Pulmonary artery endothelial cell (primary cell): ENCODE data around the gene CMYA5. TPM values are rescaled to one million over a fixed set of nuclear protein-coding genes. Genes with fewer than 3 reads are reported as not detected.
"Not testable (repeated sequence)": the region's sequence is repeated elsewhere in the genome, so short reads cannot be mapped to it uniquely, and the experiment has no call there.

ENCODE experiments used
- DNase-seq: peaks from one replicate; pipeline ENCODE4 v3.0.0-alpha.2; 2011; ENCODE audit warnings: low read depth, low spot score
- total RNA-seq: library from RNA; depleted of rRNA; stranded (reverse); fragments of >200 nt; gene quantifications from 2 replicates; pipeline ENCODE4 v1.2.3, GENCODE V29; 2014

Gene CMYA5
- total RNA-seq, 1 donor from 2014 or later = under 0.01 TPM

- no peak for DNase-seq
Observed at GRCh38 chr5:79746642-79747569, 57.3 kb downstream of the CMYA5 start.

DNA sequence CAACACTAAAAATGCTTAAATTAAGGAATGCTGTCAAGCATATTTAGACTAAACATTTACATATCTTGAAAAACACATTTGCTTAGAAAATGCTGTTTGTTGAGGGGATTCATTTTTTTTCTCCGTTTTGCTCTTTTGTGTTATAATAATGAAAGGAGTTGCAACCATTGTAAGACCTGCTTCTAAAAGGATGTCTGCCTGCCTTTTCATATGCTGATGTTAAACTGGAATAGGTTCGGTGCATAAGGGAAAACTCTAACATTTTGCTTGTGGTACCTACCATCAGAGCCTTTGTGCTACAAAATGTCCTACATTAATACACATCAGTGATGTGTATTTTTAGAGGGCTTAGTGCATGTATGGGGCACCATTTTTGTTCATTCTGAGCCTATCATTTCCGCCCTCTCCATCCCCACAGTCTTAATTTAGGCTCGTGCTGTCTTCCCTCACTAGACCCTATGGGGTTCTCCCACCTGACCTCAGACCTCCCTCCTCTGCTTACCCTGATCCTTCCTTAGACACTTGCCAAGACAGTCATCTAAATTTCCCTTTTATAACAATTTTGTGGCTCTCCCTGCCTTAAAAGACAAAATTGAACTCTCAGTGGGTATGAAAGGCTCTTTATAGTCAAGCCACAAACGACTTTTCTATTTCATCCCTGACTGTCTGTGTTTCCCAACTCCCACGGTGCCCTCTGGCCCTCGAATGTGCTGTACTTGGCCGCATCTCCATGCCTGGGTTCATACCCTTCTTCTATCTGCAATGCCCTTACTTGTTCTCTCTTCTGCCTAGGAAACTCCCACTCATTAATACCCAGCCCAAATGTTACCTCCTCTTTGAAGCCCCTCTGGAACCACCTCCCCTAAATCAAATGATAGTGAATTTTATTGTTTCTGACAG is 61.2 kb downstream of the CMYA5 start:
- DNase-seq = no peak

GRCh38 chr5:79753092-79753491 is 63.5 kb downstream of the CMYA5 start:
- no peak for DNase-seq

- no peak for DNase-seq
Observed at GRCh38 chr5:79753877-79754645, 64.4 kb downstream of the CMYA5 start.

DNA sequence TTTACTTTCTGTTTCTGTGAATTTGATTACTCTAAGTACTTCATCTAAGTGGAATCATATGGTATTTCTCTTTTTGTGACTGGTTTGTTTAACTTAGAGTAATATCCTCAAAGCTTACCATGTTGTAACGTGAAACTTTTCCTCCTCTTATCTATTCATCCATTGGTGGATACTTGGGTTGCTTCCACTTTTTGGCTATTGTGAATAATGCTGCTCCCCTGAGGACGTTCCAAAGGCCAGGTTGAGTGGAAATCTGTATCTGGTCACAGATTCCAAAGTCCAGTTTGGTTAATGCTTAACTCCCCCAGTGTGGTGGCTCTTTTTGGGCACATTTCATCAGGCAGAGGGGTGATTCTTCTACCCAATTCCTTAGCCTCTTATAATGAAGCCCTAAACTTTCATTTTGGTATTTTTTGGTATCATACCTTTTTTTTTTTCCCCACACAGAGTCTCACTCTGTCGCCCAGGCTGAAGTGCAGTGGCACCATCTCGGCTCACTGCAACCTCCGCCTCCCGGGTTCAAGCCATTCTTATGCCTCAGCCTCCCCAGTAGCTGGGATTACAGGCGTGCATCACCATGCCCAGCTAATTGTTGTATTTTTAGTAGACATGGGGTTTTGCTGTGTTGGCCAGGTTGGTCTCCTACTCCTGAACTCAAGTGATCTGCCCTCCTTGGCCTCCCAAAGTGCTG is 65.4 kb downstream of the CMYA5 start:
- no peak for DNase-seq

GRCh38 chr5:79756076-79756475 is 66.4 kb downstream of the CMYA5 start:
- no peak for DNase-seq

GRCh38 chr5:79759436-79759835 is 69.8 kb downstream of the CMYA5 start:
- no peak for DNase-seq

DNA sequence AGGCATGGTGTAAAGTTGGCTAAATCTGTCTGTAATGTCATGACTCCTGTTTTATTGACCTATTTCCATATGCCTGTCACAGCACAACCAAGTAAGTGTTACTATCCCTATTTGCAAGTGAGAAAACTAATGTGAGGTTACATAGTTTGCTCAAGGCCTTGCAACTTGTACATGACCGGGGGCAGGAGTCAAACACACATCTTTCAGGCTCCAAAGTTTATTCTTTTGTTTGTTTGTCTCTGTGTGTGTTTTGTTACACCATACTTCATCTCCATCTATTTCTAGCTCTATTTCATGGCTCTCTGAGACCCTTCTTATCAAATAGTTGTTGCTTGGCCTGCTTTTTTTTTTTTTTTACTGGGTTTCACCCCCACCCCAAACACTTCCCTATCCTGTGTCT is 70.2 kb downstream of the CMYA5 start:
- DNase-seq = no peak

DNA sequence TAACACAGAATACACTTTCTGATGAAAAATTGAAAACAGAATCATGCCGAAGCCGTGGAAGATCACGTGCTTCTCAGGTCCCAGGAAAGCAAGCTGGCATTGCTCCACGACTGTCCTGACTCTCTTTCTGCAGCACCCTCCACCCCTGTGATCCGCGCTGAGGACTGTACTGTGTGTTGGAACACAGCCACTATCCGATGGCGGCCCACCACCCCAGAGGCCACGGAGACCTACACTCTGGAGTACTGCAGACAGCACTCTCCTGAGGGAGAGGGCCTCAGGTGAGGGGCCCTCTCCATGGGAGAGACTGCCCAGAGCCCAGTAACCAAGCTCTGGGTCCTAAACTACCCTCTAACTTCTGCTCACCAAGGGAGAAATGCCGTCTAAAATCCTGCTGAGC is 73.3 kb downstream of the CMYA5 start:
- DNase-seq = no peak

DNA sequence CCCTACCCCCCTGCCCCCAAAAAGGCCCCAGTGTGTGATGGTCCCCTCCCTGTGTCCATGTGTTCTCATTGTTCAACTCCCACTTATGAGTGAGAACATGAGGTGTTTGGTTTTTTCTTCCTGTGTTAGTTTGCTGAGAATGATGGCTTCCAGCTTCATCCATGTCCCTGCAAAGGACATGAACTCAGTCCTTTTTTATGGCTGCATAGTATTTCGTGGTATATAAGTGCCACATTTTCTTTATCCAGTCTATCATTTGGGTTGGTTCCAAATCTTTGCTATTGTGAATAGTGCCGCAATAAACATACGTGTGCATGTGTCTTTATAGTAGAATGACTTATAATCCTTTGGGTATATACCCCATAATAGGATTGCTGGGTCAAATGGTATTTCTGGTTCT is 74.5 kb downstream of the CMYA5 start:
- DNase-seq = not testable (repeated sequence)

DNA sequence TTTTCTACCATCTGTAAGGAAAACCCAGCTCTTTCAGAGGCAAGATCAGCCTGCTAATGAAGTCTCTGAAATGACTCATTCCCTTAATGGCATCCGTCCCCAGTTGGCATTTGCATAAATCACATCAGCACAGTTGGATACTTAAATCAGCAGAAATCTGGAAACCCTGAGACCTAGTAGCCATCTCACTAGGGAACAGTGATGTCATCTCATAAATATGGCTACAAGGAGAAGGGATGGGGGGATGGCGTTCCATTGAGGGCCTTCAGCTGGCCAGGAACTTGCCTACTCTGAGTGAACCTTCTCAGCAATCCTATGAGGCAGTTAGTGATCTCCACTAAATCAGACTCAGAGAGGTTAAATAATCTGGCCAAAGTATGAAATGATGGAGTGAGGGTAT is 81.8 kb downstream of the CMYA5 start:
- DNase-seq = no peak

DNA sequence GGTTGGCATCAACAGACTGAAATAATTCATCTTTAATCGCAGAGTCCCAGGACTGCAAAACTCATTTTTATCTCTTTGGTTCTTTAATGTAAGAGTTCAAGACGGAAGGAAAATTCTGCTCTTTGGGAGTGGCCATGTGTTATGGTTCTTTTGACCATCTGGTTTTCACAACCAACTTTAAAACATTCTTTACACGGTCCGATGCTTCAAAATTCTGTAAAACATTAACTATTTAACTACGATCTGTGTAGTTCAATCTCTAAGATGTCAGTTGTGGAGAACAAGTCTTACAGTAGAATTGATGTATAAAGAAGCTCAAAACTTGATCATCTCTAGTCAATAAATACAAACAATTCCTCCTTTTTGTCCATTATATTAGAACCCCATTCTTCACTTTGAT is 83.0 kb downstream of the CMYA5 start:
- DNase-seq = no peak

GRCh38 chr5:79773612-79774011 is 84.0 kb downstream of the CMYA5 start:
- no peak for DNase-seq

- DNase-seq = no peak
Observed at GRCh38 chr5:79774171-79774854, 84.7 kb downstream of the CMYA5 start.

DNA sequence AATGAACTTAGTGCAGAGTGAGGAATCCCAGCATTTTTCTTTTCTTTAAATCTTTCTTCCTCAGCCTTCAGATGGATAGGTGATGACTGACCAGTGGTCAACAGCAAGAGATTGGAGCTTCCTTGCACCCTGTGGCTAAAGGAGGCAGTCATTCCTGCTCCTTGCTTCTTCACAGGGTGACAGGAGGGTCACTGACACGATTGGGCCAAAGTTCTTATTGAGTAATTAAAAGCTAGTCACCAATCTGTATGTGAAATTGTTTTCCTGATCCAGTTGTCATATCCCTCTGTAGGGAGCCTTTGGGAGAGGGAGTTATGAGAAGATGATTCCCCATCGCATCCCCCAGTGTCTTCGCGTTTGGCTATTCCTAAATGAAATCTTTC is 85.2 kb downstream of the CMYA5 start:
- no peak for DNase-seq

DNA sequence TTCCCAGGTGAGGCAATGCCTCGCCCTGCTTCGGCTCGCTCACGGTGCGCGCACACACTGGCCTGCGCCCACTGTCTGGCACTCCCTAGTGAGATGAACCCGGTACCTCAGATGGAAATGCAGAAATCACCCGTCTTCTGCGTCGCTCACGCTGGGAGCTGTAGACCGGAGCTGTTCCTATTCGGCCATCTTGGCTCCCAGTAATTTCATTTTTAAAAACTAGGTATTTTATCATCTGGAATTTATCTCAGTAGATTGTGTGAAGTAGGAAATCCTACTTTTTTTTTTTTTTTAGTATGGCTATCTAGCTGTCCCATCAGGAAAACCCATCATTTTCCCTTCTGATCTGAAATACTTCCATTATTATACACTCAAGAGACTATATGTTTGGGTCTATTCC is 95.1 kb downstream of the CMYA5 start:
- not testable (repeated sequence) for DNase-seq

DNA sequence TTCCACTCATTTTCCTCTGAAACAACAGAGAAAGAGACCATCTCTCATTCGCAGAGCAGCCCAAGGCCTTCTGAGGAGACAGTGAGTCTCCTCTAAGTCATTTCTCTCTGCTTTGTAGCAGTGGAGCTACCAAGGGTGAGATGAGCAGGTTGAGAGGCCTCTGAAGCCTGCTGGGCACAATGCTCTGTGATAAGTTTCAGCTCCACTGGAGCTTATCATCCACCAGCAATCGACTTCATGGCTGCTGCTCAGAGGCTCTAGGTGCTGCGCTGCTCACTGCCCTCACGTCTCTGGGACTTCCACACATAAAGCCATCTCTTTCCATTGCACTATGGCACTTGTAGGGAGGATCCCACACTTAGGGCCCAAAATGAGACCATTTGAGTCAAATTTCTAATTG is 96.3 kb downstream of the CMYA5 start:
- no peak for DNase-seq

DNA sequence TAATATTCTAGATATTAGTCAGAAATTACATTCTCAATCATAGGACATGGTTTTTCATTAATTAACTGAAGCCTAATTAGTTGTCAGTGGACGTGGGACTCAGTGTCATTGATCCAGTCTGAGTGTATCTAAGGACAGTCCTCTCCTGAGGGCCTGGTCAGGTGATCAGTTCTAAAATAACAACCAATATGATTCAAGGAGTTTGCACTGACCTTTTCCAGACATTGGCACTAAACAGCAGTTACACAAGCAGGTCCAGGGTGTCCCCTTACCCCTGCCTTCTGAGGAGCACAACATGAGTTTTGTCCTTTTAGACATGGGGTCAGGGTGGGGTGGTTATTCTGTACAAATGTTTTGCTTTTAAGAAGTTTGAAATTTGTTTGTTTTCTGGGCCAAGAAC is 97.8 kb downstream of the CMYA5 start:
- DNase-seq = no peak

DNA sequence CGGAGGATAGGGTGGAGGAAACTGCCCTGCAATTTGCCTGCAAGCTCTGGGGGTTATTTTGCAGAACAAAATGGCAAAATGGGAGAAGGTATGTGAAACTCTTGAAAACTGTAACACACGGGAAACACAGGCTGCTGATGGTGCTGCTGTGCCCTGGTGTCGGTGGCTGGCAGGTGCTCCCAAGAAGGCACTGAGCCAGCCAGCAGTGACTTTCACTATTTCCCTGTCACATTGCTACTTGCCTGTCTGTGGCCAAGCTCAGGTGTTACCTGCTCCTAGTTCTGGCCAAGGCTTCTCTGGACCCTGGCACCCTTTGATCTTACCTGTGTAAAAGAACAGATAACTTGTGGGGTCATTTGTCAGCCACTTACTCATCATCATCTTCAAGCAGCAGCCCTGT is 102.2 kb downstream of the CMYA5 start:
- no peak for DNase-seq

DNA sequence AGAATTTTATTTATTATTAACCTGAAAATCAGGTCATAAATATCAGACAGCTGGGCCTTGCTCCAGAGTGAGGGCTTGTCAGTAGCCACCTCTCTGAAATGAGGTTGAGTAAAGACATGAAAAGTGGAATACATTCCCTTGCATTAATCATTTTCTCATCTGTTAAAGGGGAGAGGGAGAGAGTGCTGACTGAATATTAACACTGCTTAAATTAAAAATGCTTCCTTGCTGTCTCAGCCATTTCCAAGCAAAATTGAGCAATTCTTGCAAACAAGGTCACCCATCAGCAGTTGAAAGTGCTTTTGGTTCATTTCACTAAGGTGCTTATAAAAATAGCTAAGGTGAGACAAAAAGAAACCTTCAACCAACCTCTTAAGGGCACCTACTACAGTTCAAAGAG is 102.8 kb downstream of the CMYA5 start:
- DNase-seq = no peak
